ENCODE results near the gene HOXA13. TPM values are rescaled to one million over a fixed set of nuclear protein-coding genes. Genes with fewer than 3 reads are reported as not detected.

HOXA13 gene
- total RNA-seq, 1 experiment from 2014 or later: not detected

- Histone ChIP-seq H3K23ac (ENCODE audit: insufficient read length, low read depth, low read length) (no peak overlapping the region), H2BK15ac (ENCODE audit: low read depth, low read length) (no peak overlapping the region), H3K18ac (ENCODE audit: insufficient read length, low read depth, low read length) (no peak overlapping the region), H3K27ac (ENCODE audit: insufficient read length, low read depth, low read length) (no peak overlapping the region), H3K56ac (ENCODE audit: insufficient read length, low read depth, low read length) (no peak overlapping the region), H4K91ac (ENCODE audit: insufficient read length, low read depth, low read length) (no peak overlapping the region), H3K79me2 (ENCODE audit: insufficient read depth, low read length) (no peaks in the 10 kb centered on the region), H3K14ac (ENCODE audit: insufficient read depth, low read length) (no peak overlapping the region), H2BK120ac (ENCODE audit: low read depth, low read length, poor library complexity, severe bottlenecking) (no peak overlapping the region), H4K8ac (replicated peaks; ENCODE audit: insufficient read length, low read depth, low read length) (no peak overlapping the region), H2BK20ac (ENCODE audit: low read depth, low read length, poor library complexity, severe bottlenecking) (no peak overlapping the region), H2BK12ac (ENCODE audit: insufficient read length, low read depth, low read length) (no peak overlapping the region), H3K9ac (ENCODE audit: extremely low read depth, insufficient read length, low read length) (no peak overlapping the region), H4K5ac (ENCODE audit: insufficient read length, low read depth, low read length) (no peak overlapping the region), H3K4ac (ENCODE audit: low read depth, low read length) (no peak overlapping the region), H2AK5ac (ENCODE audit: insufficient read length, low read length) (no peak overlapping the region), H3K4me1 (ENCODE audit: insufficient read depth, low read length) (no peaks in the 10 kb centered on the region), H3K4me2 (ENCODE audit: insufficient read depth, insufficient read length, low read length) (no peak overlapping the region), H2BK5ac (ENCODE audit: insufficient read length, low read length) (no peak overlapping the region), H2AFZ (ENCODE audit: low read length) (no peak overlapping the region), H3K79me1 (ENCODE audit: insufficient read depth, low read depth, low read length, poor library complexity, severe bottlenecking) (no peaks in the 10 kb centered on the region), H4K20me1 (ENCODE audit: control insufficient read depth, insufficient read depth, insufficient read length) (no peaks in the 10 kb centered on the region), H3K23me2 (ENCODE audit: insufficient read length, low read depth, low read length, poor library complexity, severe bottlenecking) (no peaks in the 10 kb centered on the region), H3K27me3 (ENCODE audit: insufficient read depth, low read length) (peaks cover 98% of the 10 kb centered on the region), H3K9me3 (ENCODE audit: control insufficient read depth, low read depth, low read length) (no peaks in the 10 kb centered on the region), H3T11ph (ENCODE audit: low read length) (no peak overlapping the region)
- H3K27ac Mint-ChIP-seq: no peak overlapping the region; a peak in 1 of 7 replicates
- peaks cover 99% of the 10 kb centered on the region for H3K27me3 Mint-ChIP-seq (ENCODE audit: low read depth)
- no peaks in the 10 kb centered on the region; a peak in 1 of 7 replicates for H3K36me3 Mint-ChIP-seq (ENCODE audit: insufficient read depth in 1 of 3, low read depth in 3 of 3)
- no peak overlapping the region for H3K4me3 Mint-ChIP-seq
- TF ChIP-seq CTCF (conservative IDR thresholded peaks at IDR 0.05): no peak
- peaks cover 9 to 28% of the 10 kb centered on the region in 2 experiments for H3K9me3 Mint-ChIP-seq
- no peak for DNase-seq
- no CpG with 5 or more reads among the region's 25 CpGs for WGBS (ENCODE audit: extremely low coverage, insufficient read length, low lambda C conversion rate)
- H3K4me1 Mint-ChIP-seq: peaks cover 0 to 15% of the 10 kb centered on the region in 2 experiments; a peak in 3 of 4 replicates
Observed at GRCh38 chr7:27168265-27168947, 31.5 kb downstream of the HOXA13 start.

Data from H9 (cell line).